Measurements from ENCODE around the gene ANO7.

- TF ChIP-seq POLR2A (IDR thresholded peaks at IDR 0.05; ENCODE audit: low read depth), result no peak
- TF ChIP-seq, protein P1, sequence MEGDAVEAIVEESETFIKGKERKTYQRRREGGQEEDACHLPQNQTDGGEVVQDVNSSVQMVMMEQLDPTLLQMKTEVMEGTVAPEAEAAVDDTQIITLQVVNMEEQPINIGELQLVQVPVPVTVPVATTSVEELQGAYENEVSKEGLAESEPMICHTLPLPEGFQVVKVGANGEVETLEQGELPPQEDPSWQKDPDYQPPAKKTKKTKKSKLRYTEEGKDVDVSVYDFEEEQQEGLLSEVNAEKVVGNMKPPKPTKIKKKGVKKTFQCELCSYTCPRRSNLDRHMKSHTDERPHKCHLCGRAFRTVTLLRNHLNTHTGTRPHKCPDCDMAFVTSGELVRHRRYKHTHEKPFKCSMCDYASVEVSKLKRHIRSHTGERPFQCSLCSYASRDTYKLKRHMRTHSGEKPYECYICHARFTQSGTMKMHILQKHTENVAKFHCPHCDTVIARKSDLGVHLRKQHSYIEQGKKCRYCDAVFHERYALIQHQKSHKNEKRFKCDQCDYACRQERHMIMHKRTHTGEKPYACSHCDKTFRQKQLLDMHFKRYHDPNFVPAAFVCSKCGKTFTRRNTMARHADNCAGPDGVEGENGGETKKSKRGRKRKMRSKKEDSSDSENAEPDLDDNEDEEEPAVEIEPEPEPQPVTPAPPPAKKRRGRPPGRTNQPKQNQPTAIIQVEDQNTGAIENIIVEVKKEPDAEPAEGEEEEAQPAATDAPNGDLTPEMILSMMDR (IDR thresholded peaks at IDR 0.05), result no peak
- TF ChIP-seq EP300 (IDR thresholded peaks at IDR 0.05), result no peak
- TF ChIP-seq POLR2AphosphoS5 (IDR thresholded peaks at IDR 0.05), result no peak
Observed at GRCh38 chr2:241213567-241213966, 25.1 kb downstream of the ANO7 start.

Data from esophagus muscularis mucosa (tissue), 4 donors.